ENCODE measurements around the gene OTULIN. TPM values are rescaled to one million over a fixed set of nuclear protein-coding genes. Genes with fewer than 3 reads are reported as not detected.

OTULIN gene
- total and polyA plus RNA-seq, 2 of the 8 experiments (the other 6 are each of a cell fraction or from before 2014, with no cell fraction given), result 5.2 to 34.8 TPM

GRCh38 chr5:14700478-14701436 is 36.2 kb downstream of the OTULIN start (continued):
- TF ChIP-seq ATF2 (IDR thresholded peaks at IDR 0.05; ENCODE audit: low read length) (no peak), ATF3 (IDR thresholded peaks at IDR 0.05; ENCODE audit: insufficient read depth, low read depth, low read length) (no peak), EGR1 (IDR thresholded peaks at IDR 0.05; ENCODE audit: borderline replicate concordance, low read depth, low read length) (no peak), JUN (IDR thresholded peaks at IDR 0.05; ENCODE audit: low read depth, low read length) (no peak), BRCA1 (IDR thresholded peaks at IDR 0.05; ENCODE audit: low read depth, low read length) (no peak), POLR2A (IDR thresholded peaks at IDR 0.05; ENCODE audit: control extremely low read depth in 1 of 2, low read depth in 2 of 2, low read length in 2 of 2) (no peak), PHF8 (conservative IDR thresholded peaks at IDR 0.05; ENCODE audit: low read depth, low read length) (no peak), SP2 (IDR thresholded peaks at IDR 0.05; ENCODE audit: low read length) (no peak), MAFK (IDR thresholded peaks at IDR 0.05; ENCODE audit: low read depth, low read length) (no peak), SRF (IDR thresholded peaks at IDR 0.05; ENCODE audit: low read depth, low read length) (no peak)
